GM23248 (cell line): ENCODE results near the gene SLC13A3. TPM values are rescaled to one million over a fixed set of nuclear protein-coding genes. Genes with fewer than 3 reads are reported as not detected.

Experiments used
- DNase-seq: peaks from one replicate; pipeline ENCODE4 v3.0.0-alpha.2; 2015
- H2AFZ ChIP-seq: fragments of 200-600 bp; sonication (generic); 2 replicates; pipeline ENCODE4 v1.6.1; 2016; ENCODE audit warnings: antibody characterized with exemption
- H3F3A ChIP-seq: fragments of 200-600 bp; sonication (generic); 2 replicates; pipeline ENCODE4 v1.6.1; 2016; ENCODE audit warnings: mild to moderate bottlenecking, antibody characterized with exemption, mixed run types; ENCODE audit not compliant: insufficient read depth
- H3K27ac ChIP-seq: fragments of 200-600 bp; sonication (generic); 2 replicates; pipeline ENCODE4 v1.5.1; 2016; ENCODE audit warnings: mild to moderate bottlenecking
- H3K27me3 ChIP-seq: fragments of 200-600 bp; sonication (generic); replicated peaks from 2 replicates; pipeline ENCODE4 v1.6.1; 2016; ENCODE audit warnings: mild to moderate bottlenecking; ENCODE audit not compliant: insufficient read depth
- H3K36me3 ChIP-seq: fragments of 200-600 bp; sonication (generic); 2 replicates; pipeline ENCODE4 v1.6.1; 2016; ENCODE audit warnings: low read depth, mild to moderate bottlenecking
- H3K4me1 ChIP-seq: fragments of 200-600 bp; sonication (generic); 2 replicates; pipeline ENCODE4 v1.6.1; 2016; ENCODE audit warnings: mild to moderate bottlenecking; ENCODE audit not compliant: insufficient read depth
- H3K4me2 ChIP-seq: fragments of 200-600 bp; sonication (generic); one replicate; pipeline ENCODE4 v1.6.1; 2016; ENCODE audit warnings: mild to moderate bottlenecking; ENCODE audit not compliant: unreplicated experiment
- H3K4me3 ChIP-seq: fragments of 200-600 bp; sonication (generic); 2 replicates; pipeline ENCODE4 v1.5.1; 2016; ENCODE audit warnings: mild to moderate bottlenecking
- H3K79me2 ChIP-seq: fragments of 200-600 bp; sonication (generic); 2 replicates; pipeline ENCODE4 v1.6.1; 2016; ENCODE audit warnings: mild to moderate bottlenecking; ENCODE audit not compliant: insufficient read depth
- H3K9ac ChIP-seq: fragments of 200-600 bp; sonication (generic); 2 replicates; pipeline ENCODE4 v1.6.1; 2016; ENCODE audit warnings: mild to moderate bottlenecking
- H3K9me2 ChIP-seq: fragments of 200-600 bp; sonication (generic); 2 replicates; pipeline ENCODE4 v1.6.1; 2016; ENCODE audit warnings: mixed run types, mild to moderate bottlenecking, moderate library complexity; ENCODE audit not compliant: insufficient read depth
- H3K9me3 ChIP-seq: fragments of 200-600 bp; sonication (generic); one replicate; pipeline ENCODE4 v1.6.1; 2017; ENCODE audit warnings: low read depth
- H4K20me1 ChIP-seq: fragments of 200-600 bp; sonication (generic); 2 replicates; pipeline ENCODE4 v1.6.0; 2016; ENCODE audit not compliant: insufficient read depth
- EZH2 ChIP-seq: fragments of 200-600 bp; sonication (generic); IDR thresholded peaks from 2 replicates; pipeline ENCODE4 v1.6.1; 2018; ENCODE audit warnings: antibody characterized with exemption, mild to moderate bottlenecking; ENCODE audit not compliant: insufficient read depth, poor library complexity, severe bottlenecking
- EZH2phosphoT487 ChIP-seq: fragments of 200-600 bp; sonication (generic); IDR thresholded peaks from 2 replicates; pipeline ENCODE4 v1.6.1; 2018; ENCODE audit warnings: antibody characterized with exemption, moderate library complexity, mild to moderate bottlenecking, low read depth; ENCODE audit not compliant: insufficient read depth
- WGBS, 2 experiments: methylation state at CpG; one replicate each; pipeline ENCODE4 v1.1.6; 2015 to 2017; ENCODE audit warnings: low lambda C conversion rate in 2 of 2, low coverage in 1 of 2; ENCODE audit errors: missing lambda C conversion rate in 2 of 2; 5-methylcytosine and 5-hydroxymethylcytosine counted together
- in situ Hi-C: fragments of 300-500 bp; cut with MboI; formaldehyde crosslinking; loops from 2 replicates; pipeline ENCODE4 v1.15.0; 2020
- polyA plus RNA-seq: library from polyadenylated mRNA; unstranded; fragments of >200 nt; fragmentation: Nextera tagmentation; extraction: Ambion mirVana; gene quantifications from 2 replicates; pipeline ENCODE4 v1.2.1, GENCODE V29; 2016
- total RNA-seq: library from RNA; depleted of rRNA; stranded (reverse); fragments of >200 nt; shearing (Covaris generic); gene quantifications from 2 replicates; pipeline ENCODE4 v1.2.3, GENCODE V29; 2014

The SLC13A3 gene
- total and polyA plus RNA-seq, 2 experiments from 2014 or later: 2.4 to 4.6 TPM

DNA sequence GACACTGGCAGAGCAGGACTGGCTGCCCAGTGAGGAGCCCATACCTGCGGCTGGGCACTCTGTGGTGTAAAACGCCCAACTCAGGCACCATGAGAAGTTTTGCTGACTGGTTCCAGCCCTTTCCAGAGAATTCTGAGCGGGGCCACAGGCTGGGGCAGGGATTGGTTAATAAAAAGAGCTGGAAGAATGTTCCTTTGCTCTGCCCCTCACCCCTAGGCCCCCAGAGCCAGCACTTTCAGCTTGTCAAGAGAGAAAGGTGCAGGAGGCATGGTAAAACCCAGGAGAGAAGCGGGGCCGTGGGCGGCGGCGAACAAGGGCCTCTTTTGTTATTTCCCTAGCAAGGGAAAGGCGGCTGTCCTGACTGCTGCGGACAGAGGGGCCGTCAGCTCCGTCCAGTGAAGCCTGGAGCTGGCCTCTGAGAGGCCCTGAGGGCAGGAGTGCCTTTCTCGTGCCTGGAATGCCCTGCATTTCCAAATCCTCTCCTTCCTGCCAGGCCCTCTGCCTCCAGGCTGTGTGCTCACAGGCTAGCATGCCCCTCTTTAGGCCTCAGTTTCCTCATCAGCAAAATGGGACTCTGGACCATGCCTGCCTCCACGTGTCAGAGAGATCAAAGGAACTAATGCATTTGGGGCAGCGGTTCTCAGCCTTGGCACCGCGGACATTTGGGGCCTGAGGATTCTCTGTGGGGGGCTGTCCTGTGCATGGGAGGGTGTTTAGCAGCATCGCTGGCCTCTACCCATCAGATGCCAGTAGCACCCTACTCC lies 12.9 kb downstream of the SLC13A3 start:
- Histone ChIP-seq H3K27me3 (no peaks in the 10 kb centered on the region), H3K36me3 (no peaks in the 10 kb centered on the region), H3K9me3 (no peaks in the 10 kb centered on the region), H3F3A (no peaks in the 10 kb centered on the region), H3K27ac (no peak overlapping the region), H3K4me1 (no peaks in the 10 kb centered on the region), H3K79me2 (no peaks in the 10 kb centered on the region), H4K20me1 (no peaks in the 10 kb centered on the region), H3K9ac (no peak overlapping the region), H2AFZ (no peak overlapping the region), H3K9me2 (no peaks in the 10 kb centered on the region), H3K4me3 (no peak overlapping the region), H3K4me2 (no peak overlapping the region)
- WGBS, 2 experiments: 85 to 91% methylated on average over 13 to 18 of the region's 18 CpGs
- no peak for TF ChIP-seq EZH2phosphoT487
- no peak for TF ChIP-seq EZH2
- in situ Hi-C loops: no loop called here
- no peak for DNase-seq

DNA sequence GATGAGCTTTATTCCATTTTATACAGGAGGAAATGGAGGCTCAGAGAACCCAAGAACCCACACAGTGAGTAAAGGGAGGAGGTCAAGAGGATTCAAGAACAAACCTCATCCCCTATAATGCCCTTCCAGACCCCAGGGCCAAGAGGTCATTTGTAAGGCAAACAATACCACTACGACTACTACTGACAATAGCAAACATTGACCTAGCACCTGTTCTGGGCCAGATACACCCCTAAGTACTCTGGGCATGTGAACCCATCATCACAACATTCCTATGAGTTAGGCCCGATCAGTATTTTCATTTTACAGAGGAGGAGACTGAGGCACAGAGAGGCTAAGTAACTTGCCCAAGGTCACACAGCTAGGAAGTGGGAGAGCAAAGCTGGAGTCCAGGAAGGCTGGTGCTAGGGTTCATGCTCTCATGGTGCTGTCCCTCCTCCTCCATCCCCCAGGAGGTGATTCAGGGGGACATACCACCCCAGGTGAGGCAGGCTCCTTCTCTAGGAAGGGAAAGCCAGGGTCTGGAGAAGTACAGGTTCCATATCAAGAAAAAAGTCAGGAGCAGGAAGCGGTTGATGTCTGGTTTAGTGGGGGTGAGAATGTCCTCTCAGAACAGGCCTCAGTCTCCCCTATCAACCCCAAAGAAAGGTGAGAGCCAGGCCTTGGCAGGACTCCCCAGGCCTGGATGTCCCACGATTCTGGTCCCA lies 13.7 kb downstream of the SLC13A3 start:
- no peak overlapping the region for H3K4me2 ChIP-seq
- H3K4me1 ChIP-seq: no peaks in the 10 kb centered on the region
- TF ChIP-seq EZH2: no peak
- no peak for TF ChIP-seq EZH2phosphoT487
- H3K4me3 ChIP-seq: no peak overlapping the region
- no peak overlapping the region for H2AFZ ChIP-seq
- H3K9ac ChIP-seq: no peak overlapping the region
- WGBS, 2 experiments: 77 to 87% methylated on average over 4 of the region's 4 CpGs
- H4K20me1 ChIP-seq: no peaks in the 10 kb centered on the region
- H3K27ac ChIP-seq: no peak overlapping the region
- no peaks in the 10 kb centered on the region for H3K9me2 ChIP-seq
- H3F3A ChIP-seq: no peaks in the 10 kb centered on the region
- in situ Hi-C loops: no loop called here
- no peaks in the 10 kb centered on the region for H3K36me3 ChIP-seq
- no peak for DNase-seq
- no peaks in the 10 kb centered on the region for H3K27me3 ChIP-seq
- no peaks in the 10 kb centered on the region for H3K9me3 ChIP-seq
- H3K79me2 ChIP-seq: no peaks in the 10 kb centered on the region

DNA sequence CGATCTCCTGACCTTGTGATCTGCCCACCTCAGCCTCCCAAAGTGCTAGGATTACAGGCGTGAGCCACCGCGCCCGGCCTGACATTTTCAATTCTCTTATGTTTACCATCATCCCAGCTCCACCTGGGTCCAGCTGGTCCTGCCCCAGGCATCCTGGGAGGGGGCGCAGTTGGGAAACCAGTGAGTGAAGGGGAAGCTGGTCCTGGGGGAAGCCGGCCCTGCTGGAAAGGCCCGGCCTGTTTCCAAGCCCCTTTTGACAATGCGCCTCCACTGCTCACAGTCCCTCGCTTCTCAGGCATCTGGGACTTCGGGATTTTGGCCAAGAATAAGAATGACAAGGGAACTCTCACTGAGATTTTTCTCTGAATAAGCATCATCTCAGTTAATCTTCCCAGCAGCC lies 14.2 kb downstream of the SLC13A3 start:
- no peak for DNase-seq
- Histone ChIP-seq H3K9me3 (no peaks in the 10 kb centered on the region), H4K20me1 (no peaks in the 10 kb centered on the region), H3K4me3 (no peak overlapping the region), H3K79me2 (no peaks in the 10 kb centered on the region), H3K4me2 (no peak overlapping the region), H3K27me3 (no peaks in the 10 kb centered on the region), H3K27ac (no peak overlapping the region), H2AFZ (no peak overlapping the region), H3K9me2 (no peaks in the 10 kb centered on the region), H3F3A (no peaks in the 10 kb centered on the region), H3K9ac (no peak overlapping the region), H3K4me1 (no peaks in the 10 kb centered on the region), H3K36me3 (no peaks in the 10 kb centered on the region)
- TF ChIP-seq EZH2phosphoT487 (no peak), EZH2 (no peak)
- in situ Hi-C loops: no loop called here
- 85 to 87% methylated on average over 11 of the region's 11 CpGs for whole genome bisulfite sequencing, 2 experiments

DNA sequence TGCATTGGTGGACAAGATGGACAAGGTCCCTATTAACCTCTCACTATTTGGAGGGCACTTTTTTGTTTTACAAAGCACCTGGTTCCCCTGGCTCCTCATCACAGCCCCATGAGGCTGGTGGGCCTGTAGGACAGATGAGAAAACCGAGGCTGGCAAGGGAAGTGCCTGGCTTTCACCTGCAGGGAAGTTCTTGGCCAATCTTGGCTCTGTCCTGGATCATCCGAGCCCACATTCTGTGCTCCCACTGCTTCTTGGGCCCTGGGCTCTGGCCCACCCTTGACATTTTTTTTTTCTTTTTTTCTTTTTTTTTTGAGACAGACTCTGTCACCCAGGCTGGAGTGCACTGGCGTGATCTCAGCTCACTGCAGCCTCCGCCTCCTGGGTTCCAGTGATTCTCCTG lies 14.7 kb downstream of the SLC13A3 start:
- no peaks in the 10 kb centered on the region for H3F3A ChIP-seq
- no peaks in the 10 kb centered on the region for H3K79me2 ChIP-seq
- no peaks in the 10 kb centered on the region for H3K4me1 ChIP-seq
- no peak overlapping the region for H3K9ac ChIP-seq
- in situ Hi-C loops: no loop called here
- H3K4me2 ChIP-seq: no peak overlapping the region
- whole genome bisulfite sequencing, 2 experiments: 77 to 84% methylated on average over 4 of the region's 4 CpGs
- no peak for DNase-seq
- H2AFZ ChIP-seq: no peak overlapping the region
- TF ChIP-seq EZH2 (no peak), EZH2phosphoT487 (no peak)
- H3K36me3 ChIP-seq: no peaks in the 10 kb centered on the region
- H3K27me3 ChIP-seq: no peaks in the 10 kb centered on the region
- no peaks in the 10 kb centered on the region for H4K20me1 ChIP-seq
- H3K4me3 ChIP-seq: no peak overlapping the region
- no peaks in the 10 kb centered on the region for H3K9me2 ChIP-seq
- H3K9me3 ChIP-seq: no peaks in the 10 kb centered on the region
- no peak overlapping the region for H3K27ac ChIP-seq
